BLaER1 (cell line): Measurements from ENCODE around the gene TMEM169.
"Not testable (repeated sequence)": the region's sequence is repeated elsewhere in the genome, so short reads cannot be mapped to it uniquely, and the experiment has no call there.

Experiments
- H3K27ac ChIP-seq: shearing (Covaris generic); formaldehyde crosslinking; 2 replicates; pipeline ENCODE4 v1.8.1; 2022
- H3K27me3 ChIP-seq: shearing (Covaris generic); formaldehyde crosslinking; 2 replicates; pipeline ENCODE4 v1.8.1; 2022
- H3K36me3 ChIP-seq: shearing (Covaris generic); formaldehyde crosslinking; 2 replicates; pipeline ENCODE4 v1.8.1; 2022
- H3K4me1 ChIP-seq: shearing (Covaris generic); formaldehyde crosslinking; 2 replicates; pipeline ENCODE4 v1.8.1; 2022
- H3K4me2 ChIP-seq: shearing (Covaris generic); formaldehyde crosslinking; 2 replicates; pipeline ENCODE4 v1.8.1; 2022
- H3K4me3 ChIP-seq: shearing (Covaris generic); formaldehyde crosslinking; 2 replicates; pipeline ENCODE4 v1.8.1; 2022
- H3K9ac ChIP-seq: shearing (Covaris generic); formaldehyde crosslinking; 2 replicates; pipeline ENCODE4 v1.8.1; 2022
- H3K9me3 ChIP-seq: shearing (Covaris generic); formaldehyde crosslinking; 2 replicates; pipeline ENCODE4 v1.8.1; 2022
- H4K20me1 ChIP-seq: shearing (Covaris generic); formaldehyde crosslinking; 2 replicates; pipeline ENCODE4 v1.8.1; 2022
- Cebpa-rat ChIP-seq: shearing (Covaris generic); IDR thresholded peaks from 2 replicates; pipeline ENCODE4 v1.8.1; 2022

TMEM169 gene

DNA sequence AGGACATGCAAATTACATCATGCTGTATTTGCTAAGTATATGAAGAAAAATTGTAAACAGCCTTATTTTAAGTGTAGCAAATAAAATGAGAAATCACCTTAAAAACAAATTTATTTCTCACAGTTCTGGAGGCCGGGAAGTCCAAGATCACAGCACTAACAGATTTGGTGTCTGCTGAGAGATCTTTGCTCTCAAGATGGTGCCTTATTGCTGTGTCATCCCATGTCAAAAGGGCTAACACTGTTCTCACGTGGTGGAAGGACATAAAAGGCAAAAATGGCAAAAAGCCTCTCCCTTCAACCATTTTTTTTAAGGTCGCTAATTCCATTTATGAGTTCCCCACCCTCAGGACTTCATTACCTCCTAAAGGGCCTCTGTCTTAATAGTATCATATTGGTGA is 39.5 kb downstream of the TMEM169 start:
- TF ChIP-seq Cebpa-rat, result no peak
- Histone ChIP-seq H3K27ac (no peak overlapping the region), H3K9me3 (no peaks in the 10 kb centered on the region), H3K36me3 (peaks cover 100% of the 10 kb centered on the region), H3K4me1 (peaks cover 9% of the 10 kb centered on the region), H3K4me3 (no peak overlapping the region), H3K9ac (no peak overlapping the region), H4K20me1 (peaks cover 62% of the 10 kb centered on the region), H3K4me2 (no peak overlapping the region), H3K27me3 (no peaks in the 10 kb centered on the region)

DNA sequence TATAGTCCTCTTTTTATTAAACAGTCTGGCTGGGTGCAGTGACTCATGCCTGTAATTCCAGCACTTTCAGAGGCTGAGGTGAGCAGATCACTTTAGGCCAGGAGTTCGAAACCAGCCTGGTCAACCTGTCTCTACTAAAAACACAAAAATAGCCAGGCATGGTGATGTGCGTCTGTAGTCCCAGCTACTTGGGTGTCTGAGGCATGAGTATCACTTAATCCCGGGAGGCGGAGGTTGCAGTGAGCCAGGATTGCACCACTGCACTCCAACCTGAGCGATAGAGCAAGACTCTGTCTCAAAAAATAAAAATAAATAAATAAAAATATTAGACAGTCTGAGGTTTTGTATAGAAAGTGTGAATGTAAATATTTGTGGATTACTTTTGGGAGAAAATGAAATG is 45.2 kb downstream of the TMEM169 start:
- Histone ChIP-seq H3K4me3 (no peak overlapping the region), H3K9me3 (no peaks in the 10 kb centered on the region), H4K20me1 (peaks cover 94% of the 10 kb centered on the region), H3K4me2 (no peak overlapping the region), H3K27me3 (no peaks in the 10 kb centered on the region), H3K4me1 (no peaks in the 10 kb centered on the region), H3K36me3 (peaks cover 100% of the 10 kb centered on the region), H3K9ac (no peak overlapping the region), H3K27ac (no peak overlapping the region)
- no peak for TF ChIP-seq Cebpa-rat

DNA sequence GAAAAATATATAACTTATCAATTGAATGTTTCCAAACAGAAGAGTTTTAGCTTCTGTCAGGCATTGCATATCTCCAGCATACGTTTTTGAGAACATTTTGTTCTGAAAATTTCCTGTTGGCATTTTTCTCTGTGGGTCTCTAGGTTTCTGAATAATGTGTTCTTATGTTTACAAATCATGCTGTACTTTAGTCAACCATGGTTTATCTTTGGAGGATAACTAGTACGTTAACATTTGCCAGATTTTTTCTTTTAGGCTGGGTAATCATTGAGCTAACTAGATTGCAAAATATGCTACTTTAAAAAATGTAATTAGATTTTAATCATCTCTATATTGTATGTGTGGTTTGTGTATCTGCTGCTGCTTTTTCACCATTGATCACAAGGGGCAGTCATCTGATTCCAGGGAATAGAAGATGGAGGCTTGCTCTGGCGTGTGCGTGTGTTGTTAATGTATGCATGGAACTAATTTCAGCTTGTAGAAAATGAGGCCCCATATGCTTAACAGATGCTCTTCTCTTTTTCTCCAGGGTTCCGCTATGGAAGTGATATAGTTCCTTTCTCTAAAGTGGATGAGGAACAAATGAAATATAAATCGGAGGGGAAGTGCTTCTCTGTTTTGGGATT is 48.7 kb downstream of the TMEM169 start:
- no peak overlapping the region for H3K4me2 ChIP-seq
- TF ChIP-seq Cebpa-rat, result no peak
- no peak overlapping the region for H3K27ac ChIP-seq
- H3K4me3 ChIP-seq, result no peak overlapping the region
- H4K20me1 ChIP-seq, result peaks cover 98% of the 10 kb centered on the region
- H3K9me3 ChIP-seq, result no peaks in the 10 kb centered on the region
- H3K4me1 ChIP-seq, result no peaks in the 10 kb centered on the region
- peaks cover 100% of the 10 kb centered on the region for H3K36me3 ChIP-seq
- no peak overlapping the region for H3K9ac ChIP-seq
- H3K27me3 ChIP-seq, result no peaks in the 10 kb centered on the region

DNA sequence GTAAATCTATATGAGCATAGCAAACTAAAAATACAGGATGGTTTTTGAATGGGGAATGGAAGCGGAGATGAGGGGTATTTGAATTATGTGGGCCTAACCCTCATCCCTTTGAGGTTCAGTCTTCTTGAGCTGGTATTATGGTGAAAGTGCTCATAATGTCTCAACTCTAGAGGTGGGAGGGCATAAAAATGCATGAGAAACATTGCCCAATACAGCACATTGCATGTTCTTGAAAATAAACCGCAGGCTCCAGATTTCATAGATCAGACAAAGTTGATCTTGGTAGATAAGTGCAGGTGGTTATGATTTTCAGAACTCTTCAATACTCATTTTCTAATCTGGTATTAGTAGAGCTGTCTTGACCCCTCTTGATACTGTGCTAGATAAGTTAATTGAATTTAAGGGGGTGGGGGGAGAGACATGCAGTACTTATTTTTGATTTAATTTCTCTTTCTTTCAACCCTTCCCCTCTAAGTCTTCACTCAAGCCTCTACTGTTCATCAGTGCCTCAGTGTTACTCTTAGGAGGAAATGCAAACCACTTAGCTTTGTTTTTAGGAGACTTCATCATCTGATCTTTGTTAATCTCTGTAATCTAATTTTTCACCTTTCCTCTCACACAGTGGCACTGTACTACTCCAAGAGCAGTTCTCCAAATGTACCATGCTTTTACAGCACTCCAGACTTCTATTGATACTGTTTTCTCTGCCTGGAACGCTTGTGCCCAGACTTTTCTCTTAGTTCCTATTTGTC is 49.6 kb downstream of the TMEM169 start:
- Histone ChIP-seq H4K20me1 (peaks cover 99% of the 10 kb centered on the region), H3K4me2 (no peak overlapping the region), H3K36me3 (peaks cover 100% of the 10 kb centered on the region), H3K27me3 (no peaks in the 10 kb centered on the region), H3K27ac (no peak overlapping the region), H3K9me3 (no peaks in the 10 kb centered on the region), H3K4me1 (no peaks in the 10 kb centered on the region), H3K4me3 (no peak overlapping the region), H3K9ac (no peak overlapping the region)
- no peak for TF ChIP-seq Cebpa-rat

DNA sequence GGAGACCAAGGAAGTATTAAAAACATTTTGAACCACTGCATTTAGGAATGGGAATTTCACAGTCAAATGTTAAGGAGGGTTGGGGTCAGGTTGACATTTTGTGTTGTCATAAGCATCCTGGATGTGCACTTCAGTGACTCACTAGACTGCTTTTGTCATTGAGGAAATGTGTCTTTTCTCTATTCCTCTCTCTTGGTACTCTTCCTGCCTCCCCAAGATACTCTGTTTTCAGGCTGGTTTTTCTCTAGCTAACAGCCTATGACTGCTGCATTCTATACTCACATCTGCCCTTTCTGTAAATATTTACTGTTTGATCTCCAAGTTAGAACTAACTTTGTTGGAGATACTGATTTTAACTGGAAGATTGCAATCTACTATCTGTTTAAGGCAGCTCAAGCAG is 50.9 kb downstream of the TMEM169 start:
- Histone ChIP-seq H3K4me1 (no peaks in the 10 kb centered on the region), H3K27me3 (no peaks in the 10 kb centered on the region), H3K9ac (no peak overlapping the region), H3K9me3 (no peaks in the 10 kb centered on the region), H3K4me2 (no peak overlapping the region), H3K4me3 (no peak overlapping the region), H3K36me3 (peaks cover 100% of the 10 kb centered on the region), H3K27ac (no peak overlapping the region), H4K20me1 (peaks cover 99% of the 10 kb centered on the region)
- TF ChIP-seq Cebpa-rat, result no peak

DNA sequence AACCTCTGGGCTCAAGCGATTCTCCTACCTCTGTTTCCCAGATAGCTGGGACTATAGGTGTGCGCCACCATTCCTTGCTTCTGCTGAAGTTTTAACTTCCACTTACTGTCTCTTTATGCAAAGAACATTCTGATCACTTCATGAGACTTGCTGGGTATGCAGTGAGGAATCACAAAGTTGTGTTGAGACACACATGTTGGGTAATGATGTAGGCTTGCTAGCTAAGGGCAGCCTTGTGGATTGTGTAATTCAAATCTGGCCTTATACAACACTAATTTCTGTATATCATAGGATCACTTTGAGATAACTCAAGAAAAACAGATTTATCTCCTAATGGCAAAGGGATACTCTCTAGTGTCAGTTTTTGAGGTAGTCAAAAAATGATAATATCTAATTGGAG is 51.7 kb downstream of the TMEM169 start:
- Histone ChIP-seq H3K4me2 (no peak overlapping the region), H3K9ac (no peak overlapping the region), H3K4me3 (no peak overlapping the region), H3K9me3 (no peaks in the 10 kb centered on the region), H3K27ac (no peak overlapping the region), H4K20me1 (peaks cover 99% of the 10 kb centered on the region), H3K27me3 (no peaks in the 10 kb centered on the region), H3K4me1 (no peaks in the 10 kb centered on the region), H3K36me3 (peaks cover 100% of the 10 kb centered on the region)
- no peak for TF ChIP-seq Cebpa-rat

DNA sequence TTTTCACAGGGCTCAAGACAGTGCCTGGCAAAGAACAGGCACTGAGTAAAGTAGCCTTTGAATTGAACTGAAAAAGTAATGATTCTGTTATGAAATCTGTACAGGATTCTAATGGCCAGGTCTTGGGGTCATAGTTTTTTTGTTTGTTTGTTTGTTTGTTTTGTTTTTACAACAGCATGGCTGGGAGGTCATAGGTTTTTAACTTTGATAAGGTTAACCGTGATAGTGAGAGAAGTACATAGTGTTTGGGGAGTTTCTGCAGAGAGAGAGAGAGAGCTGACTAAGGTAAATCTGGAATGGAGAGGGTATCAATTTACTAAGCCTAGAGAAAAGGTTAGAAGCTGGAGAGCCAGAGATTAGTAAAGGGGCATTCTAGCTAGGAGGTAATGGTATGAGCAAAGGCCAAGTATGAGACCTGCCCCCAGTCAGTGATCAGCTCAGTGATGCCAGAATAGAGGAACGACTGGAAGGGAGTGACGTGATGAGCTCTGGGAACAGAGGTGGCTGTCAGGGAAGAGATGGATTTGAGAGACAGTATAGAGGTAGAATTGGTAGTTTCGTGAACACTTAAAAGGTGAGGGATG is 53.3 kb downstream of the TMEM169 start:
- Histone ChIP-seq H4K20me1 (peaks cover 99% of the 10 kb centered on the region), H3K4me2 (no peak overlapping the region), H3K9me3 (no peaks in the 10 kb centered on the region), H3K36me3 (peaks cover 100% of the 10 kb centered on the region), H3K27me3 (no peaks in the 10 kb centered on the region), H3K4me1 (no peaks in the 10 kb centered on the region), H3K9ac (no peak overlapping the region), H3K4me3 (no peak overlapping the region), H3K27ac (no peak overlapping the region)
- TF ChIP-seq Cebpa-rat, result no peak

DNA sequence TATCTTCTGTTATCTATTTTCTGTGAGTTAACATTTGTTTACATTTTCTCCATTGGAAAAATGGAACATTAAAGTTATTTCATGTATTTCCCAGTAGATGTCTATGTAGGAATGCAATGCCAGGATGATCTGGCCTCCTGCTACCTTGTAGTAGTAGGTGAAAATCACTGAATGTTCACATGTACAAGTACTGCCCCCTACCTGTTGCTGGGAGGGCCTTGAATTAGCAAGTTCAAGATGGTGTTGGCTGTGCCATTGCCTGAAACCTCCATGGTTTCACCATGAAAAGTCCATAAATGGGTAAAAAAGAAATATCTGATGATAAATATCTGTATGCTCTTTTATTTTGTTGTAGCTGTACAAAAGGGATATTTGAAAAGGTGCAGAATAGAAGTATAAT is 58.2 kb downstream of the TMEM169 start:
- TF ChIP-seq Cebpa-rat, result no peak
- H3K27ac ChIP-seq, result no peak overlapping the region
- H3K27me3 ChIP-seq, result no peaks in the 10 kb centered on the region
- peaks cover 97% of the 10 kb centered on the region for H4K20me1 ChIP-seq
- H3K36me3 ChIP-seq, result peaks cover 100% of the 10 kb centered on the region
- H3K9ac ChIP-seq, result no peak overlapping the region
- H3K4me1 ChIP-seq, result no peaks in the 10 kb centered on the region
- H3K4me2 ChIP-seq, result no peak overlapping the region
- no peak overlapping the region for H3K4me3 ChIP-seq
- H3K9me3 ChIP-seq, result no peaks in the 10 kb centered on the region

DNA sequence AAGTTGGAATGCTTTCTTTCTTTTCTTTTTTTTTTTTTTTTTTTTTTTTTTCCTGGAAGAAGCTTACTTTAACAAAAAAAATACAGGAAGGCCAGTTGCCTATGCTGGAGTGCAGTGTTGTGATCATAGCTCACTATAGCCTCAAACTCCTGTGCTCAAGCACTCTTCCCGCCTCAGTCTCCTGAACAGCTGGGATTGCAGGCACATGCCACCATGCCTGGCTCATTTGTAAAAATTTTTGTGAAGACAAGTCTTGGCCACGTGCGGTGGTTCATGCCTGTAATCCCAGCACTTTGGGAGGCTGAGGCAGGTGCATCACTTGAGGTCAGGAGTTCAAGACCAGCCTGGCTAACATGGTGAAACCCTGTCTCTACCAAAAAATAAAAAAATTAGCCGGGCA is 59.8 kb downstream of the TMEM169 start:
- not testable (repeated sequence) for H3K27ac ChIP-seq, H3K4me2 ChIP-seq, H3K9ac ChIP-seq, H3K4me3 ChIP-seq, H3K4me1 ChIP-seq, H3K27me3 ChIP-seq, H3K9me3 ChIP-seq
- Histone ChIP-seq H4K20me1 (peaks cover 94% of the 10 kb centered on the region), H3K36me3 (peaks cover 100% of the 10 kb centered on the region)

DNA sequence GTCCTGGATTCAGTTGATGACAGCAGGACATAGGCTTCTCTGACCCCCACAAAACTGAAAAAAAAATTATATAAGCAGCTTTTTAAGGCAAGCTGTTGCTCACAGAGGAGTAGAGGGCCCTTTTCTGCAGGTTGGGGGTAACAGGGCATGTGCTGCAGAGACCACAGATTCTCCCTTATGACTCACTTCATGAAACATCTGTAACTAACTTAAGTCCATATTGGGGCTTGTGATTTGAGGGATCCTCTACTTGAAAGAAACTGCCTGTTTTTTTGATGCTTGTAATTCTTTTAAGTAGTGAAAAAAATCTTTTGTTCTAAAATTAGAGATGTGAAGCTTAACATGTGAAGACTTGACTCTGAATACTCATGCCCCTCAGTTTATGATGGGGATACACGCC is 60.8 kb downstream of the TMEM169 start:
- H3K27me3 ChIP-seq, result no peaks in the 10 kb centered on the region
- TF ChIP-seq Cebpa-rat, result no peak
- peaks cover 94% of the 10 kb centered on the region for H4K20me1 ChIP-seq
- H3K4me3 ChIP-seq, result no peak overlapping the region
- H3K4me1 ChIP-seq, result no peaks in the 10 kb centered on the region
- H3K36me3 ChIP-seq, result peaks cover 100% of the 10 kb centered on the region
- H3K27ac ChIP-seq, result no peak overlapping the region
- no peak overlapping the region for H3K9ac ChIP-seq
- no peak overlapping the region for H3K4me2 ChIP-seq
- H3K9me3 ChIP-seq, result no peaks in the 10 kb centered on the region
